Panc1 (cell line): ENCODE data around the gene GPRC5D.

Experiments
- CTCF ChIP-seq: fragments of 450-650 bp; IDR thresholded peaks from 2 replicates; pipeline ENCODE4 v1.5.1; 2017; ENCODE audit warnings: mild to moderate bottlenecking
- POLR2AphosphoS5 ChIP-seq: IDR thresholded peaks from 2 replicates; pipeline ENCODE4 v1.6.1; 2012; ENCODE audit warnings: mild to moderate bottlenecking, low read depth, low read length, moderate library complexity
- REST ChIP-seq, 2 experiments: IDR thresholded peaks; 2 replicates each; pipeline ENCODE4 v1.6.1; 2011 to 2012; ENCODE audit warnings: low read depth in 2 of 2, control low read depth in 1 of 2, low read length in 1 of 2, mild to moderate bottlenecking in 1 of 2, moderate library complexity in 1 of 2; ENCODE audit not compliant: insufficient read depth in 1 of 2
- SIN3A ChIP-seq: IDR thresholded peaks from 2 replicates; pipeline ENCODE4 v1.6.1; 2012; ENCODE audit warnings: low read depth, mild to moderate bottlenecking, low read length, moderate library complexity, borderline replicate concordance; ENCODE audit not compliant: insufficient read depth
- TCF7L2 ChIP-seq: IDR thresholded peaks from 2 replicates; pipeline ENCODE4 v1.6.1; 2011; ENCODE audit warnings: mild to moderate bottlenecking, low read depth, low read length, inconsistent platforms

- TF ChIP-seq CTCF (no peak), REST (IDR thresholded peaks at IDR 0.05; ENCODE audit: insufficient read depth in 1 of 2, low read depth in 2 of 2, low read length in 1 of 2) (no peak), SIN3A (no peak), POLR2AphosphoS5 (no peak), TCF7L2 (no peak)
Observed at GRCh38 chr12:12954878-12955625, 3.1 kb upstream of the GPRC5D start.
